Endothelial cell of umbilical vein (primary cell): ENCODE results near the gene CSE1L. TPM values are rescaled to one million over a fixed set of nuclear protein-coding genes. Genes with fewer than 3 reads are reported as not detected.
A peak's percentile ranks its signal among the peaks of the same experiment; 100 is the strongest.
"Not testable (repeated sequence)": the region's sequence is repeated elsewhere in the genome, so short reads cannot be mapped to it uniquely, and the experiment has no call there.

Experiments used
- BruUV-seq: library from RNA; stranded (reverse); fragments of 400-500 nt; replicated peaks from 2 replicates; lab custom pipeline; 2021; lab: Mats Ljungman, UMichigan
- CTCF ChIA-PET: fragments of 300-600, 350-600 bp; sonication (Branson Sonifier 250); formaldehyde crosslinking; loops from one replicate; lab custom pipeline; 2021; ENCODE audit warnings: antibody characterized with exemption, inconsistent platforms; lab: Charles Lee
- POLR2A ChIA-PET: fragments of 300-600, 350-600 bp; sonication (Branson Sonifier 250); formaldehyde crosslinking; loops from one replicate; lab custom pipeline; 2021; ENCODE audit warnings: antibody characterized with exemption, inconsistent platforms; lab: Charles Lee
- DNase-seq: peaks from one replicate; pipeline ENCODE4 v3.0.0-alpha.2; 2011; ENCODE audit warnings: low read depth, low spot score
- FAIRE-seq: peaks from 2 replicates; lab custom pipeline; 2011; peaks lifted over from hg19 to GRCh38; lab: Jason Lieb, UNC
- H2AFZ ChIP-seq: 2 replicates; pipeline ENCODE4 v1.6.0; 2012; ENCODE audit warnings: low read depth, low read length, control low read depth, inconsistent platforms
- H3K27ac ChIP-seq: 2 replicates; pipeline ENCODE4 v1.5.1; 2011; ENCODE audit warnings: low read depth, mild to moderate bottlenecking, control low read depth, low read length, moderate library complexity; ENCODE audit not compliant: insufficient read depth
- H3K27me3 ChIP-seq, 2 experiments: 2 replicates each; pipeline versions ENCODE4 v1.6.0 to v1.6.1; 2011; ENCODE audit warnings: low read length in 2 of 2, mixed read lengths in 1 of 2; ENCODE audit not compliant: control insufficient read depth in 2 of 2, insufficient read depth in 2 of 2
- H3K36me3 ChIP-seq, 2 experiments: 2 replicates in 1 of 2; 3 replicates in 1 of 2; pipeline ENCODE4 v1.5.1; 2011; ENCODE audit warnings: low read length in 2 of 2, mild to moderate bottlenecking in 1 of 2, moderate library complexity in 1 of 2; ENCODE audit not compliant: control insufficient read depth in 2 of 2, insufficient read depth in 2 of 2; ENCODE audit errors: extremely low read depth in 1 of 2
- H3K4me1 ChIP-seq: 3 replicates; pipeline ENCODE4 v1.5.1; 2011; ENCODE audit warnings: mild to moderate bottlenecking, low read length; ENCODE audit not compliant: control insufficient read depth, insufficient read depth; ENCODE audit errors: extremely low read depth
- H3K4me2 ChIP-seq: 2 replicates; pipeline ENCODE4 v1.6.1; 2011; ENCODE audit warnings: low read length, control low read depth, mixed read lengths; ENCODE audit not compliant: insufficient read depth
- H3K4me3 ChIP-seq, 3 experiments: fragments of 200-600 bp in 1 of 3; sonication (generic), shearing (Covaris generic) in 1 of 3; replicated peaks in 1 of 3; 2 replicates each; pipeline ENCODE4 v1.5.1; 2011 to 2016; ENCODE audit warnings: control low read depth in 3 of 3, low read length in 3 of 3, mild to moderate bottlenecking in 2 of 3, inconsistent platforms in 1 of 3, low read depth in 1 of 3, moderate library complexity in 1 of 3; ENCODE audit not compliant: insufficient read depth in 1 of 3
- H3K79me2 ChIP-seq: 2 replicates; pipeline ENCODE4 v1.6.0; 2012; ENCODE audit warnings: low read length, inconsistent platforms; ENCODE audit not compliant: control insufficient read depth, insufficient read depth
- H3K9ac ChIP-seq: replicated peaks from 2 replicates; pipeline ENCODE3; 2011; ENCODE audit warnings: low read length, control low read depth; ENCODE audit not compliant: insufficient read depth; ENCODE audit errors: extremely low read depth
- H3K9me1 ChIP-seq: replicated peaks from 3 replicates; pipeline ENCODE4 v1.6.0; 2011; ENCODE audit warnings: mild to moderate bottlenecking, low read length; ENCODE audit not compliant: control insufficient read depth, insufficient read depth; ENCODE audit errors: extremely low read depth
- H3K9me3 ChIP-seq: replicated peaks from 2 replicates; pipeline ENCODE4 v1.5.1; 2012; ENCODE audit warnings: low read length, inconsistent platforms; ENCODE audit not compliant: control insufficient read depth, insufficient read depth
- H4K20me1 ChIP-seq: replicated peaks from 2 replicates; pipeline ENCODE3; 2011; ENCODE audit warnings: mild to moderate bottlenecking, low read length; ENCODE audit not compliant: control insufficient read depth, insufficient read depth; ENCODE audit errors: extremely low read depth
- CTCF ChIP-seq, 2 donors: IDR thresholded peaks; 1 replicate in 1 of 2; 2 replicates in 1 of 2; pipeline ENCODE4 v1.5.1; 2011; ENCODE audit warnings: low read length in 2 of 2, mild to moderate bottlenecking in 2 of 2, moderate library complexity in 2 of 2, control low read depth in 1 of 2, inconsistent platforms in 1 of 2, low read depth in 1 of 2; ENCODE audit not compliant: insufficient read depth in 1 of 2; ENCODE audit errors: extremely low read depth in 1 of 2
- FOS ChIP-seq: IDR thresholded peaks from 2 replicates; pipeline ENCODE4 v1.6.1; 2011; ENCODE audit warnings: mild to moderate bottlenecking, low read length, moderate library complexity, borderline replicate concordance; ENCODE audit not compliant: insufficient read depth
- GATA2 ChIP-seq: IDR thresholded peaks from 2 replicates; pipeline ENCODE4 v1.7.0; 2011; ENCODE audit warnings: low read depth, mild to moderate bottlenecking, moderate library complexity, mixed read lengths, low read length; ENCODE audit not compliant: insufficient read length, insufficient read depth
- MYC ChIP-seq: IDR thresholded peaks from one replicate; pipeline ENCODE4 v1.6.1; 2011; ENCODE audit warnings: mild to moderate bottlenecking, low read depth, low read length
- POLR2A ChIP-seq: IDR thresholded peaks from 2 replicates; pipeline ENCODE4 v1.6.1; 2012; ENCODE audit warnings: low read depth, mild to moderate bottlenecking, control low read depth, low read length
- POLR2AphosphoS5 ChIP-seq: IDR thresholded peaks from 2 replicates; pipeline ENCODE4 v1.6.1; 2012; ENCODE audit warnings: low read depth, mild to moderate bottlenecking, control low read depth, low read length, moderate library complexity; ENCODE audit not compliant: insufficient read depth
- dilution Hi-C: fragments of 300-500 bp; cut with MboI; formaldehyde crosslinking; loops from one replicate; pipeline ENCODE4 v1.15.0; 2019; ENCODE audit warnings: low sequenced_read_pairs; ENCODE audit not compliant: extremely low pct_ligation_motif_present
- intact Hi-C: fragments of 100-400 bp; cut with micrococcal nuclease; formaldehyde crosslinking; loops from one replicate; pipeline ENCODE4 v1.10.0; 2022
- polyA plus RNA-seq, 4 experiments: library from polyadenylated mRNA; depleted of rRNA in 3 of 4; stranded (reverse) in 3 of 4; unstranded in 1 of 4; fragments of >200 nt; gene quantifications; 2 replicates each; pipeline versions ENCODE4 v1.2.1 to v1.2.3, GENCODE V29; 2011 to 2012; ENCODE audit warnings: missing spikeins in 1 of 4
- total RNA-seq: library from RNA; stranded (reverse); gene quantifications from 2 replicates; pipeline ENCODE4 v1.2.3, GENCODE V29; 2021

Gene CSE1L
- total and polyA plus RNA-seq, 2 donors (not counting 3 experiments of a cell fraction or from before 2014, with no cell fraction given) = 35.1 to 118 TPM

GRCh38 chr20:49134797-49135196 is 88.7 kb downstream of the CSE1L start:
- POLR2A ChIA-PET, intact Hi-C loops, H3K9me1 ChIP-seq, H3K4me2 ChIP-seq, BruUV-seq, DNase-seq, H2AFZ ChIP-seq, H3K9me3 ChIP-seq, FAIRE-seq, H3K9ac ChIP-seq, H3K27ac ChIP-seq, H3K79me2 ChIP-seq, H3K4me3 ChIP-seq, H3K27me3 ChIP-seq, H4K20me1 ChIP-seq, H3K4me1 ChIP-seq: not testable (repeated sequence)
- dilution Hi-C loops = loop anchor here (10.0 kb wide), 1 partner anchor 90 kb away; no protein-coding TSS in a partner anchor
- H3K36me3 ChIP-seq = peaks cover 10 to 11% of the 10 kb centered on the region in 2 experiments
- CTCF ChIA-PET = interaction anchor here (0.8 to 4.3 kb wide), 3 partner anchors 81 to 86 kb away, joined by 3 to 170 read pairs (median 4); partner anchors contain the start of gene DDX27

GRCh38 chr20:49136817-49137571 is 90.9 kb downstream of the CSE1L start:
- Histone ChIP-seq H3K4me2 (no peak overlapping the region), H3K9ac (no peak overlapping the region), H3K4me1 (no peaks in the 10 kb centered on the region), H3K79me2 (peaks cover 3% of the 10 kb centered on the region), H3K36me3 (peaks cover 5 to 10% of the 10 kb centered on the region in 2 experiments), H4K20me1 (peaks cover 4% of the 10 kb centered on the region), H3K27ac (no peak overlapping the region), H3K27me3 (no peaks in the 10 kb centered on the region), H3K4me3 (no peak overlapping the region), H2AFZ (no peak overlapping the region), H3K9me3 (no peaks in the 10 kb centered on the region), H3K9me1 (no peaks in the 10 kb centered on the region)
- intact Hi-C loops = no loop called here
- FAIRE-seq (peak; percentile 33), DNase-seq (no peak)
- no peak for TF ChIP-seq FOS
- no peak for TF ChIP-seq POLR2A
- no peak for TF ChIP-seq MYC
- no peak for TF ChIP-seq CTCF (IDR thresholded peaks at IDR 0.05; ENCODE audit: extremely low read depth in 1 of 2, insufficient read depth in 1 of 2, low read depth in 1 of 2, low read length in 2 of 2)
- TF ChIP-seq POLR2AphosphoS5 = no peak
- TF ChIP-seq GATA2 = no peak
- no TSS peak for BruUV-seq
- dilution Hi-C loops = loop anchor here (10.0 kb wide), 1 partner anchor 88 kb away; no protein-coding TSS in a partner anchor
- ChIA-PET POLR2A (no interaction called here), CTCF (interaction anchor here (0.6 to 2.4 kb wide), 4 partner anchors 9 to 82 kb away, joined by 3 to 8 read pairs (median 6); partner anchors contain the start of gene DDX27)
